ENCODE data around the gene ANKLE2. TPM values are rescaled to one million over a fixed set of nuclear protein-coding genes. Genes with fewer than 3 reads are reported as not detected.

Gene ANKLE2
- total and polyA plus RNA-seq, 10 of the 15 experiments (the other 5 are each of a cell fraction or from before 2014, with no cell fraction given), result 4.3 to 89.4 (median 53.0) TPM

- in situ Hi-C loops (cut with MboI), result no loop called here
- Histone ChIP-seq H3K4me2 (ENCODE audit: control insufficient read depth, insufficient read depth) (no peak overlapping the region), H3K27me3 (replicated peaks in 1 of 2; ENCODE audit: control insufficient read depth in 2 of 2, insufficient read depth in 2 of 2, low read length in 1 of 2) (no peaks in the 10 kb centered on the region), H4K20me1 (ENCODE audit: control insufficient read depth, insufficient read depth) (no peaks in the 10 kb centered on the region), H3K4me3 (no peak overlapping the region), H3K4me1 (ENCODE audit: control insufficient read depth, insufficient read depth, low read length) (no peaks in the 10 kb centered on the region), H3K9ac (ENCODE audit: control insufficient read depth, insufficient read depth, low read length) (no peak overlapping the region), H3K36me3 (ENCODE audit: control insufficient read depth in 2 of 2, insufficient read depth in 2 of 2, low read length in 1 of 2) (peaks cover 18 to 46% of the 10 kb centered on the region in 2 experiments), H3K79me2 (ENCODE audit: control insufficient read depth, insufficient read depth, low read length) (no peaks in the 10 kb centered on the region), H2AFZ (ENCODE audit: control insufficient read depth, low read depth, low read length) (no peak overlapping the region), H3K9me3 (replicated peaks; ENCODE audit: control insufficient read depth, insufficient read depth, low read length) (no peaks in the 10 kb centered on the region), H3K27ac (ENCODE audit: control insufficient read depth, insufficient read depth) (no peak overlapping the region)
- peak; percentile 71 for TF ChIP-seq POLR2A (IDR thresholded peaks at IDR 0.05; ENCODE audit: low read depth, low read length)
- 0 out of 2 replicates have a peak, but pooled peaks have one; percentile 27 for TF ChIP-seq HDGF (IDR thresholded peaks at IDR 0.05)
- TF ChIP-seq EZH2 (IDR thresholded peaks at IDR 0.05; ENCODE audit: borderline replicate concordance, control insufficient read depth, low read depth, low read length), result no peak
- TF ChIP-seq ZNF622 (IDR thresholded peaks at IDR 0.05), result no peak
- TF ChIP-seq TARDBP (IDR thresholded peaks at IDR 0.05; ENCODE audit: borderline replicate concordance), result 0 out of 2 replicates have a peak, but pooled peaks have one; percentile 23
- TF ChIP-seq, protein P1, sequence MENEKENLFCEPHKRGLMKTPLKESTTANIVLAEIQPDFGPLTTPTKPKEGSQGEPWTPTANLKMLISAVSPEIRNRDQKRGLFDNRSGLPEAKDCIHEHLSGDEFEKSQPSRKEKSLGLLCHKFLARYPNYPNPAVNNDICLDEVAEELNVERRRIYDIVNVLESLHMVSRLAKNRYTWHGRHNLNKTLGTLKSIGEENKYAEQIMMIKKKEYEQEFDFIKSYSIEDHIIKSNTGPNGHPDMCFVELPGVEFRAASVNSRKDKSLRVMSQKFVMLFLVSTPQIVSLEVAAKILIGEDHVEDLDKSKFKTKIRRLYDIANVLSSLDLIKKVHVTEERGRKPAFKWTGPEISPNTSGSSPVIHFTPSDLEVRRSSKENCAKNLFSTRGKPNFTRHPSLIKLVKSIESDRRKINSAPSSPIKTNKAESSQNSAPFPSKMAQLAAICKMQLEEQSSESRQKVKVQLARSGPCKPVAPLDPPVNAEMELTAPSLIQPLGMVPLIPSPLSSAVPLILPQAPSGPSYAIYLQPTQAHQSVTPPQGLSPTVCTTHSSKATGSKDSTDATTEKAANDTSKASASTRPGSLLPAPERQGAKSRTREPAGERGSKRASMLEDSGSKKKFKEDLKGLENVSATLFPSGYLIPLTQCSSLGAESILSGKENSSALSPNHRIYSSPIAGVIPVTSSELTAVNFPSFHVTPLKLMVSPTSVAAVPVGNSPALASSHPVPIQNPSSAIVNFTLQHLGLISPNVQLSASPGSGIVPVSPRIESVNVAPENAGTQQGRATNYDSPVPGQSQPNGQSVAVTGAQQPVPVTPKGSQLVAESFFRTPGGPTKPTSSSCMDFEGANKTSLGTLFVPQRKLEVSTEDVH (IDR thresholded peaks at IDR 0.05; ENCODE audit: low read depth, partially characterized antibody), result no peak
- no TSS peak for BruUV-seq (replicated peaks)
- ChIA-PET SMC1A (ENCODE audit: uncharacterized antibody, unreplicated experiment) (no interaction called here), CTCF (no interaction called here), RAD21 (ENCODE audit: unreplicated experiment) (no interaction called here), POLR2A (no interaction called here)
- FAIRE-seq (no peak), DNase-seq (ENCODE audit: low read depth, low spot score) (no peak), ATAC-seq (no peak)
- WGBS (ENCODE audit: insufficient coverage, insufficient replicate concordance, low lambda C conversion rate, missing lambda C conversion rate), result 89% methylated on average over 9 of the region's 9 CpGs
- intact Hi-C loops (cut with micrococcal nuclease; ENCODE audit: unreplicated experiment), result no loop called here
Observed at GRCh38 chr12:132784580-132784979, 22.9 kb upstream of the ANKLE2 start.
